NCI-H460 (cell line): ENCODE measurements around the gene CRYBB3. TPM values are rescaled to one million over a fixed set of nuclear protein-coding genes. Genes with fewer than 3 reads are reported as not detected.
"Not testable (repeated sequence)": the region's sequence is repeated elsewhere in the genome, so short reads cannot be mapped to it uniquely, and the experiment has no call there.

Experiments used
- DNase-seq: peaks from one replicate; pipeline ENCODE4 v3.0.0-alpha.2; 2016; ENCODE audit warnings: low read depth; ENCODE audit errors: extremely low read depth
- total RNA-seq: library from RNA; depleted of rRNA; stranded (reverse); fragments of >200 nt; shearing (Covaris generic); gene quantifications from 2 replicates; pipeline ENCODE4 v1.2.3, GENCODE V29; 2014

The CRYBB3 gene
- total RNA-seq, 1 experiment from 2014 or later: not detected

DNA sequence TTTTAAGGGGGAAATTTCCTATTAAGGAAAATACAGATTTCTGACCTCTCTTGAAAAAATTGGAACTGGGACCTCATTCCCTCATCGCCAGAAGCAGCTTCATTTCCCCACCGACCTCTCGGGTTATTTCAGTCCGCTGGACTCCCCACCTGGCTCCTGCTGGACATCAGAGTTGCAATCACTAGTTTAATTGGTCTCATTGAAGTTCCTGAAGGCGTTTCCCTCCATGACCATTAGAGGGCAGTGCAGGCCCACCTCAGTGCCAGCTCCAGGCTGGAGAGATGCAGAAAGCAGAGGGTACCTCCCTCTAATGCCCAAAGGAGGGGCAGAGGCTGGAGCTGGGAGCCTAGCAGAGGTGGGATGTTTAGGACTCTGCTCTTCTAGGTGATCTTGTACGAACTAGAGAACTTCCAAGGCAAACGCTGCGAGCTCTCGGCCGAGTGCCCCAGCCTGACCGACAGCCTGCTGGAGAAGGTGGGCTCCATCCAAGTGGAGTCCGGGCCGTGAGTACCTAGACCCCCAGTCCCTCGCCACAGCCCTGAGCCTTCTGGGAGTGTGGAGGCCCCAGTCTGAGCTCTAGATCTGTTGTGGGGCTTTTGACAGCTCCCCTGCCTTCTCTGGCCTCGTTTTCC is 2.7 kb downstream of the CRYBB3 start:
- peak; percentile 52 for DNase-seq

DNA sequence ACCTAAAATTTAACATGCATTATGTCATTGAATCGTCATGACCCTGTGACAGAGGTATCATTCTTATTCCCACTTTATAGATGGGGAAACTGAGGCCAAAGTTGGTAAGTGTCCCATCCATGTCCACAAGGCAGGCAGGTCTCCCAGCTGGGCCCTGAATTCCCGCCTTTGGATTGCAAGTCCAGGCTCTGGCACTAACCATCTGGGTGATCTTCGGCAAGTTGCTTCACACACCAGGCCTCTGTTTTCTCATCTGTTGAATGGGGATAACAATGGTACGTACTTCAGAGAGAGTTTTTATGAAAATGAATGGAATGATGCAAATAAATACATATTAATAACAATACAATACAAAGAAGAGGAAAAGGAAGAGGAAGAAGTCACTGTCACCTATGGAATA is 3.4 kb downstream of the CRYBB3 start:
- DNase-seq: no peak

DNA sequence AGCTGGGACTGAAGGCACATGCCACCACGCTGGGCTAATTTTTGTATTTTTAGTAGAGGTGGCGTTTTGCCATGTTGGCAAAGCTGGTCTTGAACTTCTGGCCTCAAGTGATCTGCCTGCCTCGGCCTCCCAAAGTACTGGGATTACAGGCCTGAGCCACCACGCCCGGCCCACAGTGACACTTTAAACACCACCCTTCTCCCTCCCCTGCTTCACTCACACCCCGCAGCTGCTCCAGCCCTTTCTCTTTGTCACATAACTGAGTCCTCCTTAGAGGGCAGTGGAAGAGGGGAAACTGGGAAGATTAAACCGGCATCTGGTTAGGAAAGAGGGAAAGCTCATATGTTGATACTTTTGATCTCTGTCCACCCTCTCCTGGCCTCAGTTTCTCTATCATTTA is 4.9 kb downstream of the CRYBB3 start:
- DNase-seq: not testable (repeated sequence)

DNA sequence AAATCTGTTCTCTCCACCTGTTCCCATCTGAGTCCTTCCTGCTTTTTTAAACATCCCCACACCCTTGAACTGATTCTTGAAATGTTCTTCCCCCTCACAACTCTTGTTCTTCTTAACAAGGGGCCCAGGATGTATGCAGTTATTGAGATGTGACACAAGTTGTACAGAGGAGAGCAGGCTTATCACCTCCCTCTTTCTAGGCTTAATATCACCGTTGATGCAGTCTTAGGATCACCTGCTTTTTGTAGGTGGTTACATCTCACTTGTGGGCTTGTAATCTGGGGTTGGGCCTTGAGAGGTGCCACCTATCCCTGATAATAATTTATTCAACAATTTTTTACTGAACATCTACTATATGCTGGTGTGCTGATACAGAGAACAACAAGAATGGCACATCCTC is 6.2 kb downstream of the CRYBB3 start:
- no peak for DNase-seq

DNA sequence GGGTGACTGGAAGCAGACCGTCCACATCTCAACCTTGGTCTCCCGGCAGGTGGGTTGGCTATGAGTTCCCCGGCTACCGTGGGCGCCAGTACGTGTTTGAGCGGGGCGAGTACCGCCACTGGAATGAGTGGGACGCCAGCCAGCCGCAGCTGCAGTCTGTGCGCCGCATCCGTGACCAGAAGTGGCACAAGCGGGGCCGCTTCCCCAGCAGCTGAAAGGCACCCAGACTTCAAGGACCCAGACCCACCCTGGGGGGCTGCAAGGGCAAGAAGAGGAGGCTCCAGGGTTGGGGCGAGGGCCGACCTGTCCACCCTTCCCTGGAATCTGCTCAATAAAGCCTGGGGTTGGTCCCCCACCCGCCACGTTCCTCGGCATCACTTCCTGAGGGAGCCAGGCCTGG is 7.3 kb downstream of the CRYBB3 start:
- DNase-seq: no peak

DNA sequence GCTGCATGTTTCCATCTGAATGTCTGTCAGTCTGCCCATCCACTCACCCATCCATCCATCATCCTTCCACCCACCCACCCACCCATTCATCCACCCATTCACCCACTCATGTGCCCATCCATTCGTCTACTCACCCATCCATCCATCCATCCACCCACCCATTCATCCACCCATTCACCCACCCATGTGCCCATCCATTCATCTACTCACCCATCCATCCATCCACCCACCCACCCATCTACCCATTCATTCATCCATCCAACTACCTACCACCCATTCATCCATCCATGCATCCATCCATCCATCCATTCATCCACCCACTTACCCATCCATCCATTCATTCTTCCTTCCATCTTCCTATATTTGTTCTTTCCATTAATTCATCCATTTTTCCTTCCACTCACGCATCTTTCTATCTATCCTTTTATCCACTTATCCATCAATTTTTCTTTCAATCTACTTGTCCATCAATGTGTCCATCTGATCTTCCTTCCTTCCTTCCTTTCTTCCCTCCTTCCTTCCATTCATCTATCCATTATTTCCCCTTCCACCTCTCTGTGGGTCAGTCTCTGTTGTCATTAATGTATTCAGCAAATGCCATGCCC is 8.0 kb downstream of the CRYBB3 start:
- DNase-seq: no peak

DNA sequence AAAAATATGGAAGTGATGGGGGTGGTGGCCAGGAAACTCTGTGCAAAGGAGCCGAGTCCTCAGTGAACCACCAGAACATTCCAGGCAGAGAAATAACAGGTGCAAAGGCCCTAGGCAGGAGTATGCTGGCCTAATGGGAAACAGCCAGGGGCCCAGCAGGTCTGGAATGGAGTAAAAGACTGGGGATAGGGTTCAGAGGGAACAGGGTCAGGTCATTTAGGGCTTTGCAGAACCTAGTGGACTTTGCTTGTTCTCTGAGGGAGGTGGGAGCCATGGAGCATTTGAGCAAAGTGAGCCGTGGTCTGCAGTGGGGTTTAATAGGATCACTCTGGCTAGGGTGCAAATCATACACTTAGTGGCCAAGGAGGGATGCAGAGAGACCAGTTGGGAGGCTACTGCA is 8.7 kb downstream of the CRYBB3 start:
- no peak for DNase-seq

DNA sequence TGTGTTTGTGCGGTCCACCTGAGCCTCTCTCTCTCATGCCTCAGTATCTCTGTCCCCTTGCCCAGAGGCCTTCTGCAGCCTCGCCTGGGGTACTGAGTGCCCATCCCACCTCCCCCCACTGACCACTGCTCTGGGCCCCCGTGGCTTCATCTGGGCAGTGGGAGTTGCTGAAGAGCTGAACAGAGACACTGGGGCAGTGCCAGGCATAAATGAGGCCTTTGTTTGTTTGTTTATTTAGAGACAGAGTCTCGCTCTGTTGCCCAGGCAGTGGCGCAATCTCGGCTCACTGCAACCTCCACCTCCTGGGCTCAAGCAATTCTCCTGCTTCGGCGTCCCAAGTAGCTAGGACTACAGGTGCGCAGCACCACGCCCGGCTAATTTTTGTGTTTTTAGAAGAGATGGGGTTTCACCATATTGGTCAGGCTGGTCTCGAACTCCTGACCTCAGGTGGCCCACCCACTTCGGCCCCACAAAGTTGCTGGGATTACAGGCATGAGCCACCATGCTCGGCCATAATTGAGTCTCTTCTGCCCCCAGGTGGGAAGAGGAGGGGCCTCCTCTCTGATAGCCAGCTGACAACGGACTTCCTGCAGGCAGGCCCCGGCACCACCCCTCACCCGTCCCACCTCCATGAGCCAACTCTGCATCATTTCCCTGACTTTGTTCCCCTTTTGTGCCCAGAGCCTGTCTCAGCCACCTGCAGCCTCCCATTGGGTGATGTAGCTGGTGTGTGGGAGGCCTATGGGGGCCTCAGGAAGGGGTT is 9.3 kb downstream of the CRYBB3 start:
- DNase-seq: no peak

DNA sequence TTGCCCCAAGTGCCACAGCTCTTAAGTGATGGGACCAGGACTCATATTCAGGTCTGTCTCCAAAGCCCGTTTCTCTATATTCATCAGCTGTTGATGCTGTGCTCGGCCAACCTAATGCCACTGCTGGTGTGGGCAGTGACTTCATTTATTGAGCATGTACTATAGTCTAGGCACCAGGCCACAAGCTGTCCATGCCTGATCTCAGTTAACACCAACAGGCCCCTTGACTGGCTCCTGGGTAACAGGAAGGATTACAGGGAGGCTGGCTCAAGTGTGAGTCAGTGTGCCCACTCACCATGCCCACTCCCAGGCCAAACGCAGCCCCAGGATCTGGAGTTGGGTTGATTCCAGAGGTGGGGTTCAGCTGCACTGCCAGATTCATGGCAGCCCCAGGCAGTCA is 11.1 kb downstream of the CRYBB3 start:
- no peak for DNase-seq

DNA sequence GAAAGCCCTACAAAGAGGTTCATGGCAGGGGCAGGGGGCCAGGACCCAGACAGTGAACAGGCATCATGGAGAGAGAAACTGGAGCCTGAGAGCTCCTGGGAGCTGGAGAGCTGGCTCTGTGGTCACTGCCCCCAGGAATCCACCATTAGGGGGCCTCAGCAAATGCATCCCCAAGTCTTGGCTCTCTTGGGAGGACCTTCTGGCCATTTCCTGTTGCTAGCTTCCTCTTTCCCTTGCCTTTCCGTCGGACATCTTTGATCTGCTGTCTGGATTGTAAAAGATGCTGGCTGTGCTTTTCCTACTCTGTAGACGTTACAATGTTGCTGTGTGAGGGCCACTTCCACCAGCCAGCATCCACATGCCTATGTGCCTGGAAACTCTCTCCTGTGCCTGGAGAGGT is 12.7 kb downstream of the CRYBB3 start:
- no peak for DNase-seq

DNA sequence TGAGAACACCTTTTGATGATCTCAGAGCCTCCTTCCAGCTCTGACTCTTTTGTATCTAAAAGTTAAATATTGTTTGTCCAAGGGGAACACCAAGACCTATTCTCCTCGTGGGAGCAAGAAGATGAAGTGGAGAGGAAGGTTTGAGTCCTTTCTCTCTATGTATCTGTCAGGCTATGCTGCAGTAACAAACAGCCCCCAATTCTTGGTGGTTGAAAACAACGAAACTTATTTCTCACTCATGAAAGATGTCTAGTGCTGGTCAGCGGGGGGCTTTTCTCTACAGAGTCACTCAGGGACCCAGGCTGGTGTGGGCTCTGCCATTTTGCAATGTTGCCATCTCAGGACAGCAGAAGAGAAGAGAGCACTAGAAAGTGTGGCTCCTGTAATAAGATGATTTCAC is 13.6 kb downstream of the CRYBB3 start:
- DNase-seq: no peak

DNA sequence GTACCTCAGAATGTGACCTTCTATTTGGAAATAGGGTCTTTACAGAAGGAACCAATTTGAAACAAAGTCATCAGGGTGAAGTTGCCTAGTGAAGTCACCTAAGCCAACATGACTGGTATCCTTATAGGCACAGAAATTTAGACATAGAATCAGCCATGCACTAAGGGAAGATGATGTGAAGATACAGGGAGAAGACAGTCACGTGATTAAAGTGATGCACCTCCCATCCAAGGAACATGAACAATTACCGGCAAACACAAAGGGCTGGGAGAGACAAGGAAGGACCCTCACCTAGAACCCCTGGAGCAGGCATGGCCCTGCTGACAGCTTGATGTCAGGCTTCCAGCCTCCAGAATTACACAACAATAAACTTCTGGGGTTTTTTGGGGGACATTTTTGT is 16.6 kb downstream of the CRYBB3 start:
- DNase-seq: no peak

DNA sequence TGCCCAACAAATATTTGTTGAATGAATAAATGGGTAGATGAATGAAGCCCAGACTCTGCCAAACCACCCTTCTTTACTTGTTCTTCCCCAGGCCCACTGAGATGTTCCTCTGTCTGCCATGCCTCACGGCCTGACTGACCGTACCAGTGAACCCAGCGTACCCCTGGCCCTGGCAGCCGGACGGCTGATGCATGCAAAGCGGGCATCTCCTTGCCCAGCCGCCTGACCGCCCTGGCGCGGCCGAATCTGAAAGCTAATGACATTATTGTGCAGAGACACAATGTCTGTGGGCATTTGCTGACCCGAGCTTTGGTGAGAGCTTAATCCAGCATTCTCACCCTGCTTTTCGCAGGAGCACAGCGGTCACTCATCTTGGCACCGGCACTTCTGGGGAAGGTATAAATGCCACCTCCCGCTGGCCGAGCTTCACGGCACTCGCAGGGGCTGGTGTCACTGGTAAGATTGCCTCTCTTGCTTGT is 19.6 kb downstream of the CRYBB3 start, which contains the start of gene CRYBB2:
CRYBB2 (plus strand) TSS at position 429 of the 479 bp plus-strand sequence. CDS start 1,791 bp downstream, outside the sequence.
- DNase-seq: no peak

DNA sequence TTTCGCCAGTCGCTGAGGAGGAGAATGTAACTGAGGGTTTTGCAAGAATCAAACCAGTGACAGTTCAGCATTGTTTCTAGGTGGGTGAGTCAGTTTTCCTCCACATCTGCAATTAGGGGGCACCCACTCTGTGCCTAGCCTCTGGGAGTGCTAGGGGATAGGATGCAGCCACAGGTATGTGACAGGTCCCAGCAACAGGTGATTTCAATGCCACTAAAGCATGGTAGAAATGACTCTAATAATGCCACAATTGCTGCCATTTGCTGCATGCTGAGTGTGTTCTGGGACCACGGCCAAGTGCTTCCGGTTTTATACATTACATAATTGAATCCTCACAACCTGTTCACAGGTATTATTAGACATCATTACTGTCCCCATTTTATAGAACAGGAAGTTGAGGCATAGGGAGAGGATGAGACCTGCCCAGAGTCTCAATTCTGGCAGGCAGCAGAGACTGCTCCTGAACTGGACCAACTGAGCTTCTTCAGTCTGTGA is 20.3 kb downstream of the CRYBB3 start:
- DNase-seq: no peak

DNA sequence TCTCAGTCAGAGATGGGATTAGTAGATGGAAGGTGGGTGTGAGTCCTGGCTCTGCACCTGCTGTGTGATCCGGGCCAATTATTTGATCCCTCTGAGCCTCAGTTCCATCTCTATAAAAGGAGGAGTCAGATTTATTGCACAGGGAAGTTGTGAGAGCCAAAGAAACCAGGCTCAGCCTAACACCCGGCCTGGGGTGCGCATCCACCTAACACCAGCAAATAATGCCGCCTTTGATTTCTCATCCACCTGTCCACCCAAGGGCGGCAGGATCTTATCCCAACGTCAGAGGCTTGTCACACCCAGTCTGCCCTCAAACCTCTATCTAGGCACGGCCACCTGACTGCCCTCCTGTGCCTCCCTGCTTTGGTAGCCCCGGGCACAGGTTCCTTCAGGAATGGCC is 22.1 kb downstream of the CRYBB3 start:
- no peak for DNase-seq

DNA sequence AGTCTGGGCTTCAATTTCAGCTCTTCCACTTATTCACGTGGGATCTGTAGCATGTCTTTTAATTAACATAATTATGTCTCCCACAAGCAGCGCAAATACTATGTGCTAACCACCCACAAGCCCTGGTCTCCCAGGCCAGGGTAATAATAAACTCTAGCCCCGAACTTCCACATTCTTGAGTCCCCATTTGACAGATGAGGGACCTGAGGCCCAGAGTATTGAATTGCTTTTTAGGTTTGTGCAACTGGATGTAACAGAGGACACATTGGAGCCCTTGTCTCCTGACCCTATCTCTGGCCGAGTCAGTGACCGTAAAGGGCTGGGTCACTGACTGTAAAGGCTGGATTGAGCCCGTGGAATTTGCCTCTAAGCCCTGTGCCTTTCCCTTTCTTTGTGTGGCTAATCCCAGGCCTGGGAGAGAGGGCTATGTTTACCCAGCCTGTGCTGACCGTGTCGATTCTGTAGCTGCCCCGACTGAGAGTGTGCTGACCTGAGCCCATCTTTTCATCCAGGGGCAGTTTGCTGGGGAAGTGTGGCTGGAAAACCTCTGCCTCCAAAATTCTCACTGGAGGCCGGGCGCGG is 23.7 kb downstream of the CRYBB3 start:
- no peak for DNase-seq

DNA sequence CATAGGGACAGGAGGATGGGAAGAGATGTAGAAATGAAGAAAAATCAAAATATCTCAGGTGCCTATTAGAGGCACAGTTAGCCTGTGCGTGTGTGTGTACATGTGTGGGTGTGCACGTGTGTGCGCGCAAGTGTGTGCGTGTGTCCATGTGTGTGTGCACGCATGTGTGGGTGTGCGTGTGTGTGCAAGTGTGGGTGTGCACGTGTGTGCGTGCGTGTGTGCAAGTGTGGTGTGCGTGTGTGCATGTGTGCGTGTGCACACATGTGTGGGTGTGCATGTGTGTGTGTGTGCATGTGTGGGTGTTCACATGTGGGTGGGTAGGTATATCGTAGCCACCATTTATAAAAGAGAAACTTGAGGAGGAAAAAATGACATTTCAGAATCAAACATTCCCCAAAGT is 29.2 kb downstream of the CRYBB3 start:
- DNase-seq: no peak

DNA sequence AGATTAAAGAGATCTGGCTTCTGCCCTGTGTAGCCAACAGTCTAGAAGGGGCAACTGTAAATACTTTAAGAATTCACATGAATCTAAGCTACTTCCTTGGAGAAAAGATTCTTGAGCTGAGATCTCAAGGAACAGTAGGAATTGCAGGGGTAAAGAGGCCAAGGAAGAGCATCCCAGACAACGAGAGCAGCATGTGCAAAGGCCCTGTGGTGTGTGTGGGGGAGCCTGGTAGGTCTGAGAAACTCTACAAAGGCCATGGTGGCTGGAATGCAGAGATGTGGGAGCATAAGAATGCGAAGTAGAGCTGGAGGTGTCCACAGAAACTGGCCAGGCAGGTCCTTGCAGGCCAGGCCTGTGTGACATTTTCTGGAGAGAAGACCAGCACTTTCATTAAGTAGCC is 31.1 kb downstream of the CRYBB3 start:
- not testable (repeated sequence) for DNase-seq

DNA sequence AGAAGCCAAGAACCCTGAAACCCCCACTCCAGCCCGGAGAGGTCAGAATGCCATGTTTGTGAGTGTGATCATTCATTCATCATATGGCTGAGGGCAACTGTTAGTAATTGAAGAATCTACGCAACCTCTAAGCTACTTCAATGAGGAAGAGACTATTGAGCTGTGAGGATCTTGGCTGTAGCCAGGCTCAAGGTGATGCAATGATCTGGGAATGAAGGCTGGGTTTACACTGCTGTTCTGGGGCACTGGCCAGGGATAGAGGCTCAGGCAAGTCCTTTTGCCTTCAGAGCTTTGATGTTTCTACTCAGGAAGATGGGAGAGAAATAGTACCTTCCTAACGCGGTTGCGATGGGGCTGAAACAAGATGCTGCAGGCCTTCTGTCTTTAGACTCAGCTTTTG is 32.6 kb downstream of the CRYBB3 start:
- DNase-seq: no peak

DNA sequence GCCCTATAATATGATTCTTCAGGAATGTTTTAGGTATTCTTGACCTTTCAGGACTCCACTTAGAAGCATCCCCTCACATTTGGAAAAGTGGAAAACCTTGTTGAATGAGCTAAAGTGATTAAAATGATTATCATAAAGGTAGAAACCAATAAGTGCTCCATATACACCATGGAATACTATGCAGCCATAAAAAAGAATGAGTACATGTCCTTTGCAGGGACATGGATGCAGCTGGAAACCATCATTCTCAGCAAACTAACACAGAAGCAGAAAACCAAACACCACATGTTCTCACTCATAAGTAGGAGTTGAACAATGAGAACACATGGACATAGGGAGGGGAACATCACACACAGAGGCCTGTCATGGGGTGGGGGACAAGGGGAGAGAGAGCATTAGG is 34.0 kb downstream of the CRYBB3 start:
- DNase-seq: not testable (repeated sequence)

DNA sequence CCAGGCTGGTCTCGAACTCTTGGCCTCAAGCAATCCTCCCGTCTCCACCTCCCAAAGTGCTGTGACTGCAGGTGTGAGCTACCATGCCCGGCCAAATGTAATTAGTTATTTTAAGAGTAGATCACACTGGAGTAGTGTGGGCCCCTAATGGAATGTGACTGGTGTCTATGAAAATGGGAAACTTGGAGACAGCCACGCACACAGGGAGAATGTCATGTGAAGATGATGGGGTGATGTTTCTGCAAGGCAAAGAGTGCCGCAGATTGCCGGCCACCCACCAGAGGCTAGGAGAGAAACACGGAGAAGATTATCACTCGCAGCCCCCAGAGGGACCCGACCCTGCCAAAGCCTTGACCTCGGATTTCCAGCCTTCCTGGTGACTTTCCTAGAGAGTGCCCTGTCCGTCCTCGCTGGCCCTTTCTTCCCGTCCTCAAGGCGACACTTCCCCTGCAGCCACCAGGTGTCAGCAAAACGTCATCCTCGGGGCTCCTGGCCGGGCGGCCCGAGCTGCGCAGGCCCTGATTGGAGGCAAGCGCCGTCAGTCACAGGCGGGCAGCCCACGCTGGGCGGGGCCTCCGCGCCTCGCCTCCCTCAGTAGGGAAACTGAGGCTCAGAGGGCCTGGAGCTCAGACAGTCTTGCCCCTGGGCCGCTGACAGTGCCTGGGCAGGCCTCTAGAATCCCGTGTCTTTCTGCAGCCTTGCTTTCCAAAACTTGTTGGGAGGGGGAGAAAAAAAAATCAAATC is 36.1 kb downstream of the CRYBB3 start:
- peak; percentile 80 for DNase-seq
